ENCODE data around the gene RALGAPB. TPM values are rescaled to one million over a fixed set of nuclear protein-coding genes. Genes with fewer than 3 reads are reported as not detected.
"Not testable (repeated sequence)": the region's sequence is repeated elsewhere in the genome, so short reads cannot be mapped to it uniquely, and the experiment has no call there.

RALGAPB gene
- total RNA-seq, 2 donors from 2014 or later, result 37.1 to 44.4 TPM

GRCh38 chr20:38592411-38592790 lies 119.8 kb downstream of the RALGAPB start:
- intact Hi-C loops (cut with DNase I, micrococcal nuclease); ATAC-seq; DNase-seq: not testable (repeated sequence)

DNA sequence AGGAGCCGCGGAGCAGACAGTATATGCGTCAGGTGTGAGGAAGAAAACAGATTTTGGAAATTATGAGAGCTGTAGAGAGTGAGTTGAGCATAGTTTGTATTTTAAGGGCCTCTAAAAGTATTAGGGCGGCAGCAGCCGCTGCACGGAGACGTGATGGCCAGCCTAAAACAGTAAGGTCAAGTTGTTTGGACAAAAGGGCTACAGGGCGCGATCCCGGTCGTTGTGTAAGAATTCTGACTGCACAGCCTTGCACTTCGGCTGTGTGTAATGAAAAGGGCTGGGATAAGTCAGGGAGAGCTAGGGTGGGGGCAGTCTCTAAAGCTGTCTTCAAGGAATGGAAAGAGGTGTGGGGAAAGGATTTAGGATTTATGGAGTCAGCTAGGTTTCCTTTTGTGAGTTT lies 121.6 kb downstream of the RALGAPB start:
- intact Hi-C loops (cut with DNase I, micrococcal nuclease); DNase-seq; ATAC-seq: not testable (repeated sequence)

DNA sequence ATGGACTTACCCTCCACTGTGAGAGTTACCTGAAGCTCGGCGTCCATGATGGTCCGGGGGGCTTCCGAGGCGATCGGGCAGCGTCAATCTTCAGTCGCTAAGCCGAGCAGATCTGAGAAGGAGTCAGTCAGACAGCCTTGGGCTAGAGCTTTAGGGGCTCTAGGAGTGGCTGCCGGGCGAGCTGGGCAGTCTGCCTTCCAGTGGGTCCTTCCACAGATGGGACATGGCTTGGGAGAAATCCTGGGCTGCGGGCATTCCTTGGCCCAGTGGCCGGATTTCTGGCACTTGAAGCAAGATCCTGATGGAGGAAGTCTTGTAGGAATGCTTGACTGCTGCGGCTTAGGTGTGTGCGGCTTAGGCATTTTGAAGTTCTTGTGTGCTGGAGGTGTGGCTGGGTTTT lies 123.2 kb downstream of the RALGAPB start:
- intact Hi-C loops (cut with DNase I, micrococcal nuclease); ATAC-seq; DNase-seq: not testable (repeated sequence)

GRCh38 chr20:38599410-38599882 lies 126.8 kb downstream of the RALGAPB start:
- ATAC-seq (no peak), DNase-seq (no peak)
- intact Hi-C loops (cut with DNase I, micrococcal nuclease), result no loop called here

DNA sequence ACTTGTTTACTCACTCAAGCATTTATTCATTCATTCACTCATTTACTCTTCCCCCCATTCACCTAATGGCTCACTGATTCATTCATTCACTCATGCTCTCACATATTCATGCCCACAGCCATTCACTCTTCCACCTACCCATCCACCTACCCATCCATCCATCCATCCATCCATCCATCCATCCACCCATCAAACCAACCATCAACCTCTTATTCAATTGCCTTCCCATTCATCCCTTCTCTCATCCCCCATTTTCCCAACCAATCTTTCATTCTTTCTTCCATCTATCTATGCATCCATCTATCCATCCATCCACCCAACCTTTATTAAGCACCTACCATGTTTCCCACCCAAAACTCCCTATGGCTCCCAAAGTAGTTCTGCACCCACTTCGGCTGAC lies 127.4 kb downstream of the RALGAPB start:
- intact Hi-C loops (cut with DNase I, micrococcal nuclease), result no loop called here
- no peak for DNase-seq

DNA sequence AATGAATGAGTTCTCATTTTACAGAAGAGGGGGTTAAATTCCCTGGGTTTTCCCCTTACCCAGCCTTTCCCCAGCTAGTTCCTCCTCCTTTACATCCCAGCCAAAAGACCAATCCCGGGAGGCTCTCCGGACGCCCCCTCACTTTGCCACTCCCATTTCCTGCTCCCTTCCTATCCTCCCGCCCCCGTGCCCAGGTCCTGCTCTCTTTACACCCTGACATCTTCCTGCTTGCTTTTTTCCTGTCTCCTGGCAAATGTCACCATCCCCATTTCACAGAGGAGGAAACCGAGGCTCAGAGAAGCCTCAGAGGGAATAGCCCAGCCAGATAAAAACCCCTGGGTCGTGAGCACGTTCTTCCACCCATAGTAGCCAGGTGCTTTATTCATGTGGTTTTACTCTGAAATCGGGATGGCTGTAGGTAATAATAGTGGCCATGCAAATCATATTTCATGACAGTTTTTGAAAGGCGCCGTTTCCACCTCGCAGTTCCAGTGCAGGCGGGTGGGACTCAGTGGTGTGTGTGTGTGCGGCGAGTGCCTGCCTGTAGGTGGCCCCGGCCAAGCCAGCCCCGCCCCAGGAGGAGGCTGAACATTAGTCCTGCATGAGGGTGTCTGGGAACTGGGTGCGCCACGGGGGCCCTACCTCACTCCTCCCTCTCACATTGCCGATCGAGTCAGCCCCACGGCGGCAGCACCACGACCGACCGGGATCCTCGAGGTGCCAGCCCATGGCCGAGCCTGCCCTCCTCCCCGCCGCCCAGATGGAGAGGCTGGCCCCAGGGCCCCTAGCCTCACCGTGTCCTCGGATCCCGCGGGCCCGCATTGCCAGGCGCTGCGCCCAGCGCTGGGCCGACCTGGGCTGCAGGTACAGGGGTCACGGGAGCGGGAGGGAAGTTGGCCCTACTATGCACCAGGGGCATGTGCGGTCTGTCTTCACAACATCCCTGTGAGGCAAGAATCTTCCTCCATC lies 128.9 kb downstream of the RALGAPB start, which contains the start of gene ARHGAP40:
TSS of gene ARHGAP40 (plus strand) at position 594 of the 969 bp plus-strand sequence.
- ATAC-seq, result peak; percentile 84
- intact Hi-C loops (cut with DNase I, micrococcal nuclease), result no loop called here
- peak in 1 of 2 donors; percentile 31 for DNase-seq

More for the DNA sequence above, 127.4 kb downstream of the RALGAPB start:
- no peak for ATAC-seq

DNA sequence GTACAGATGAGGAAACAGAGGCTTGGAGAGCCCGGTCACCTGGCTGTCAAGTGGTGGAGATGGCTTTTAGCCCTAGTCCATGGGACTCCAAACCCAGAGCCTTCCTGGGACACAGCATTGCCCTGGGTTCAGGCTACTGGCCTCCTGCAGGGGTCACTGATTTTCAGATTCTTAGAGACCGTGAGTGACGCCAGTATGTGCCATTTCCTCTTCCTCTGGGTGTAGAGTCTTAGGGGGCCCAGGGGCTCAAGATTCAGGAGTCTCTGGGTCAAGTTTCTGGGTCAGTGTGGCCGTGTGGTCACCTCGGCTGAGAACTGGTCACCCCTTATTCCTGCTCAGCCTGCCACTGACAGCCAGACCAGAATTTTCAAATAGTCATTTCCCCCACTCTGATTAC lies 129.5 kb downstream of the RALGAPB start:
- ATAC-seq, result no peak

GRCh38 chr20:38603286-38603685 lies 130.6 kb downstream of the RALGAPB start:
- no peak for DNase-seq
- ATAC-seq, result no peak
- intact Hi-C loops (cut with DNase I, micrococcal nuclease), result no loop called here

More for the DNA sequence above, 129.5 kb downstream of the RALGAPB start:
- no peak for DNase-seq
- intact Hi-C loops (cut with DNase I, micrococcal nuclease), result no loop called here

DNA sequence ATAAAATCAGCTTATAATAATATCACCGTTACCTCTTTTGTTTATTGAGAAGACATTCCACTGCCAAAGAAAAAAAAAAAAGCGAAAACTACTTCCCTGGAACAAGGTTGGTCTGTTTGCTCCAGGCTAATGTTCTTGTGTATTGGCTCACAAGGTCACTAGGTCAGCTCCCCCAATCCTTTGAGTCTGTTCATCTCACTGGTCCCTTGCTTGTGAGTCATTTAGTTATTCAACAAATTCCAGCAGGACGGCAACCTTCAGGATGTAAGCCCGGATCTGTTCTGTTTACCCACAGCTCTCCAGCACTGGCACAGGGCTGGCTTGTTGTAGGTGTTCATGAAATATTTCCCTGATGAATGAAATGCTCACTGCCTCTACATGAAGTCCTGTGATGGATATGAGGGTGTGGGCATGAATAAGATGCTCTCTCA lies 132.2 kb downstream of the RALGAPB start:
- intact Hi-C loops (cut with DNase I, micrococcal nuclease), result no loop called here
- ATAC-seq (no peak), DNase-seq (no peak)

- no peak for ATAC-seq
- no peak for DNase-seq
- intact Hi-C loops (cut with DNase I, micrococcal nuclease), result no loop called here
Measured at GRCh38 chr20:38607351-38607750, 134.7 kb downstream of the RALGAPB start.

DNA sequence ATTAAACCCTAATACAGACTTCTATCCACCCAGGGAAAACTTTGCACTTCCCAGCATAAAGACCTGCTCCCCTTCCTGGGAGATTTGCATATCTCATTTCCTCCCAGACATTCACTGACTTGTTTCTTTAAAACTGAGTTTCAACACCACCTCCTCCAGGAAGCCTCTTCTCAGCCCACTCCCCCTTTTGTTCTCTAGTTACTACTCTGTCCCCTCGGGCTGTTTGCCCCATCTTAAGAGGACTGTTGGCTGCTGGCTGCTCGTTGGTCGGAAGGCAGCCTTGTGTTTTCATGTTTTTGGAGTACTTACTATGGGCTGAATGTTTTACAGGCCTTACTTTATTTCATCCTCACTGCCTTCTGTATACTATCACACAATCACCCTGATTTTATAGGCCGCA lies 135.5 kb downstream of the RALGAPB start:
- intact Hi-C loops (cut with DNase I, micrococcal nuclease), result no loop called here
- ATAC-seq (no peak), DNase-seq (no peak)

DNA sequence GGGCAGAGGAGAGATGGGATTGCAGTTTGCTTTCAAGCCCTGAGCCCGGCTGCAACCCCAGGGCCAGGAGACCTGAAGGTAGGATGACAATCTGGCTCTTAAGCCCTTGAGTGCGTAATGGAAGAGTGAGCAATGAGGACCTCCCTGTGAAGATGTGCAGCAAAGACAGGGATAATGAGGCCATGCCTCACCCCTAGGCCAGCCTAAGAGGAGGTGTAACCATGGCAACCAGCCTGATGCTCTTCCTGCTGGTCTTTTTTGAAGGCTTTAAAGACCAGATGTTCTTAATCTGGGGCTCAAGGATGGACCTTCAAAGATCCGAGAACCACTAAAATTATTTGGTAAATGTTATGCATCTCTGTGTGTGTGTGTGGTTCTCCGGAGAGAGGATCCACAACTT lies 137.2 kb downstream of the RALGAPB start:
- intact Hi-C loops (cut with DNase I, micrococcal nuclease), result no loop called here

DNA sequence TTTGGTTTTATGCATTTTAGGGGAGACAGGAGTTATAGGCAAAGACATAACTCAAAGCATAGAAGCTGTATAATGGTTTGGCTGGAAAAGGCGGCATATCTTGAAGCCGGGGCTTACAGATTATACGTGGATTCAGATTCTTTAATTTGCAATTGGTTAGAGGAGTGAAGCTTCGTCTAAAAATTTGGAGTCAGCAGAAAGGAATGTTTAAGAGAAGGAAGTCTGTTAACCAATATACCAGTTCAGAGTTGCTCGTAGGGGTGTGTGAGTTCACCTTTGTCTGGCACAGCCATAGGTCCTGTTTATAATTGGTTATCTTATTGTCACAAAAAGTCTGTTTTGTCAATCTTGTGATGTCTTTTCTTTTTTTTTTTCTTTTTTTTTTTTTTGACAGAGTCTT lies 137.9 kb downstream of the RALGAPB start:
- intact Hi-C loops (cut with DNase I, micrococcal nuclease), result no loop called here
- ATAC-seq, result no peak

More for the DNA sequence above, 137.2 kb downstream of the RALGAPB start:
- DNase-seq (no peak), ATAC-seq (no peak)

GRCh38 chr20:38612751-38613515 lies 140.3 kb downstream of the RALGAPB start:
- ATAC-seq, result no peak
- no peak for DNase-seq
- intact Hi-C loops (cut with DNase I, micrococcal nuclease), result no loop called here

More for the DNA sequence above, 137.9 kb downstream of the RALGAPB start:
- DNase-seq, result no peak

DNA sequence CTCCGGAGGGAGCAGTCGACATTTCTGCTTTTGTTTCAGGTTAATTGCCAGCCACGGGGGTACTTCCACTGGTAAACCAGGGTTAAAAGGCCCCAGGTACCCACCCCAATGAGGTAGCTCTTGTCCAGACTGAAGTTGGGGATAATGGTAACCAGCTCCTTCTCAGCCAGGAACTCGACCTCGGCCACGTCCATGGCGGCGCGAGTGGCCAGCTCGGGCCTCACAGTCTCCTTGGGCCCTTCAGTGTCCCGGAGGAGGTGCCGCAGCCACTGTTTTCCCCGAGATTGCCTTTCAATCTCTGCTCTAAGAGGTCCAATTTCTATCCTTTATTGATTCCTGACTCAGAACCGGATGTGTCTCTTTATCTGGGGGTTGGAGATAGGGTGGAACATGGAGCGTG lies 142.6 kb downstream of the RALGAPB start:
- no peak for DNase-seq
- intact Hi-C loops (cut with DNase I, micrococcal nuclease), result no loop called here
- no peak for ATAC-seq

DNA sequence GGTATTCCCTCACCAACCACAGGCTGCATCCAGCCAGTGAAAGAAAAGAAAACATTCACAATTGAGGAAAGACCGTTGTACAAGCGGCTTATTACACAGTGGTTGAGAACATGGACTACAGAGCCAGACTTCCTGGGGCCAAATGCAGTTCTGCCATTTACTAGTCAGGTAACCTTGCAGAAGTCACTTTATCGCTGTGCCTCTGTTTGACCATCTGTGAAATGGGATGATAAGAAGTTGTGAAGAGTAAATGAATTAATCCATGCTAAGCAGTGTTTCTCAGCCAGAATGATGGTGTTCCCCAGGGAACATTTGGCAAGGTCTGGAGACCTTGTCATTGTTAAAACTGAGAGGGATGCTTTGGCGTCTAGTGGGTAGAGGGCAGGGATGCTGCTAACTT lies 143.8 kb downstream of the RALGAPB start:
- no peak for ATAC-seq
- intact Hi-C loops (cut with DNase I, micrococcal nuclease), result no loop called here
- no peak for DNase-seq

DNA sequence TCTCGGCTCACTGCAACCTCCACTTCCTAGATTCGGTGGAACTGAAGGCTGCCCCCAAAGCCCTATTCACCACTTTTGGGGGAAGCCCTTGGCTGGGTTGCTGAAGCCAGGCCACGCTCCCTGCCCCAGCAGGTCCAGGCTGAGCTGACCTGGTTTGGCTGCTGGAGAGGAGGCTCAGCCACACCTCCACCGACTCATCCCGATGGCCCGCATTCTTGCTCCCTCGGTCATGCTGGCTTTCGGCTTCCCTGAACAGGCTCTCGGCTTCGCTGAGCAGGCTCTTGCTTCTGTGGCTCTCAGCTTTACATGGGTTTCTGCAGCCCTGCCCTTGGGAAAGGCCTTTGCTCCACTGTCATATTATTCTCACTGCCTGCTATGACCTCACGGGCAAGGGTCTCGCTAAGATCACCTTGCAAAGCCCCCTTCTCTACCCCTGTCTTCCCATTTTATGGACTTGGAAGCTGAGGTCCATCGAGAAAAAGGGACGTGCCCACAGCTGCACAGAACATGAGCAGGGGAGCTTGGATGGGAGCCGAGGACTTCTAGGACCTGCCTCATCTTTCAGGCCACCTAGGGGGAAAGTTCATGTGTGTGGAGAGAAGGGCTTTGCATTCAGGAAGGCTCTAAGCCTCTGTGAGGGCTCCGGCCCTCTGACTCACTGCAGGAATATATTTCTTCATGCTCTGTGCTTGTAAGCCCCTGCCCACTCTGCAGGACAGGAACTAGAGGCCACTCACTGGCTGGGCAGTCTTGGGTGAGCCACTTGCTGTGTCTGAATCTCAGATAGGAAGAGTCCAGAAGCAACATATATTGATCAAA lies 144.6 kb downstream of the RALGAPB start:
- ATAC-seq (no peak), DNase-seq (no peak)
- intact Hi-C loops (cut with DNase I, micrococcal nuclease), result no loop called here

DNA sequence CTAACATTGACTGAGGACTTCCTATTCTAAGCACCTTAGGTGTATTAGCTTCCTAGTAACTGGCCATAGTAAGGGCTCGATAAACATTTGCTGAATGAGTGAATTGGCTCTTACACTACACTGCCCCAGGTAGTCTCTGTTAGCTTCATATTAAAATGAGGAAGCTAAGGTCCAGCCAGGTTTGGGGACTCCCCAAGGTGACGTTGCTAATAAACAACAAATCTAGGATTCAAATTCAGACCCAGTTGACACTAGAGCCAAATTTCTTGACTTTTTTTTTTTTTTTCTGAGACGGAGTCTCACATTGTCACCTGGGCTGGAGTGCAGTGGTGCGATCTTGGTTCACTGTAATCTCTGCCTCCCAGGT lies 145.2 kb downstream of the RALGAPB start:
- intact Hi-C loops (cut with DNase I, micrococcal nuclease), result no loop called here
- no peak for DNase-seq
- no peak for ATAC-seq

GRCh38 chr20:38620441-38620840 lies 147.8 kb downstream of the RALGAPB start:
- intact Hi-C loops (cut with DNase I, micrococcal nuclease), result no loop called here
- ATAC-seq (no peak), DNase-seq (no peak)

Data from left colon (tissue), 2 donors.